Adipose tissue (tissue), 3 donors: Measurements from ENCODE around the gene MMADHC. TPM values are rescaled to one million over a fixed set of nuclear protein-coding genes. Genes with fewer than 3 reads are reported as not detected.

ENCODE experiments used
- H3K27ac ChIP-seq: one replicate; pipeline ENCODE4 v1.5.1; 2013; ENCODE audit warnings: low read depth, low read length
- WGBS, 3 donors: extraction: QIAGEN DNeasy Blood & Tissue Kit; methylation state at CpG; one replicate each; pipeline ENCODE4 v1.1.7; 2013; 5-methylcytosine and 5-hydroxymethylcytosine counted together
- polyA plus RNA-seq, 3 donors: library from polyadenylated mRNA; stranded (reverse); fragments of 200-250 nt; gene quantifications; one replicate each; pipeline ENCODE4 v1.2.3, GENCODE V29; 2013
- donor health status: healthy with polysubstance abuse.
- donor health status: Bipolar disorder and iron deficiency.
- donor health status: healthy.

Gene MMADHC
- 10 to 100 TPM; 71.3 to 90.1 (median 74.8) TPM for polyA plus RNA-seq

DNA sequence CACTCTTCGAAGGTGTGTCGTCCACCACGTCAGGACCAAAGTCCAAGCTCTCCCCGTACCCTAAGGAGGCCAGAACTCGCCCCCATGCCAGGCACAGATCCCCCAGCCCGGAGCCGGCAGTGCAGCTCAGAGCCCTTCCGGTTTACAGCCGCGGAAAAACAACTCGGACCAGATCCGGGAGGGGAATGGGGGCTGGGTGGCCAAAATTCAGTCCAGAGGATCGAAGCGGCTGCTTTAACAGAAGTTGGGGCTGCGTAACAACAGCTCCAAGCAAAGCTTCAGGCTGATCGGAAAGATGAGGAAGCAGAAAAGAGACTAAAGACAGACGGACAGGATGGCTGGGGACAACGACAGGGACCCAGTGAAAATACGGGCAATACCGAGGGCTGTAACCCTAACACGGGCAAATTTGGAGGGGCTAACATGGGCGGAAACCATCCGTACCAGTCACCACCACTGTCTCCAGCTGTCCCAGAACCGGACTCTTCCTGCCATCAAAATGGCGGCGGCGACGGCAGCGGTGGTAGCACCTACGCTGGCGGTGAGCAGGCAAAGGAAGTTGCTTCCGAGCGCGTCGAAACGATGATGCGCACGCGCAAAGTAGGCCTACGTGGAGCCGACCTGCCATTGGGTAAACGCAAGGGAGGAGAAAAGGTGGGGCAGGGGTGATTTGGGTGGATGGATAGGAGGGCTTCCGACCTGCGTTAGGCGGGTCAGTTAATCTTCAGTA is at the start of gene MMADHC:
Gene MMADHC (minus strand): TSS at position 556 of the 730 bp plus-strand sequence. CDS start 678 bp downstream, outside the sequence.
- H3K27ac ChIP-seq = peak within 1 kb of the TSS; percentile 89
- 0% methylated on average over 45 of the region's 45 CpGs for WGBS, 3 donors

DNA sequence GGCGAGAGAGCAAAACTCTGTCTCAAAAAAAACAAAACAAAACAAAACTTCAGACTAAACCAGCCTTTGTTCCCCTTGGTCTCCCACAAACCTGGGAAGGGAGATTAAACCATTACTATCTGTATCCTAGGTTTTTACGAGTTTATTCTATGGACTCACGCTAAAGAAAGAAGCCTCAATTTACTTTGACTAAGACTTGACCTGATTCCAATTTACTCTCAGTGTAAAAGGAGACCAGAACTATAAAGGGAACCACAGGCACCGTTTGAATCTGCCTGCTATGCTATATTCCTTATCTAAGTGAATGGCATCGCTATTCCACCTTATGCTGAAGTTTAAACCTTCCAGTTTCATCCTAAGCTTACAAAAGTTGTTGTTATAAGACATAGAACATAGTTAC is 46.5 kb upstream of the MMADHC start:
- WGBS, 3 donors = 81 to 87% (median 82%) methylated on average over 5 of the region's 5 CpGs
- H3K27ac ChIP-seq = no peak overlapping the region

GRCh38 chr2:149630445-149630844 is 42.9 kb upstream of the MMADHC start:
- no peak overlapping the region for H3K27ac ChIP-seq
- 93 to 100% (median 100%) methylated on average over 1 of the region's 1 CpG for WGBS, 3 donors

DNA sequence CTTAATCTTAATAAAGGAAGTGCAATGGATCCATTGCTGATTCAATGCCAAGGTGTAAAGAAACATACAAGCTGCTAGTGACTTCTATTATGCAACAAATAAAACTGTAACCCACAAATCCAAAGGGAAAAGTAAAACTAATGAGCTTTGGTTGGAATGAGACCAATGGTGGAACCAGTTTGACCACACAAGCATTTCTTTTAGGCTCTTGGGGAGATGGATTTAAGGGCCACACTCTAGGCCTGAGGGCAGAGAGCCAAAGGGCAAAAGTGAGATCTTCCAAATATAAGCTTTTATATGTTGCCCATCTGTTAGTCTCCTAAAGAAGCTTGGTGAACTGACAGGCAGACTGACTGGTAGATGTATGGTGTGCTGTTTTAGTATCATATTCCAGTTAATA is 41.5 kb upstream of the MMADHC start:
- H3K27ac ChIP-seq = no peak overlapping the region

DNA sequence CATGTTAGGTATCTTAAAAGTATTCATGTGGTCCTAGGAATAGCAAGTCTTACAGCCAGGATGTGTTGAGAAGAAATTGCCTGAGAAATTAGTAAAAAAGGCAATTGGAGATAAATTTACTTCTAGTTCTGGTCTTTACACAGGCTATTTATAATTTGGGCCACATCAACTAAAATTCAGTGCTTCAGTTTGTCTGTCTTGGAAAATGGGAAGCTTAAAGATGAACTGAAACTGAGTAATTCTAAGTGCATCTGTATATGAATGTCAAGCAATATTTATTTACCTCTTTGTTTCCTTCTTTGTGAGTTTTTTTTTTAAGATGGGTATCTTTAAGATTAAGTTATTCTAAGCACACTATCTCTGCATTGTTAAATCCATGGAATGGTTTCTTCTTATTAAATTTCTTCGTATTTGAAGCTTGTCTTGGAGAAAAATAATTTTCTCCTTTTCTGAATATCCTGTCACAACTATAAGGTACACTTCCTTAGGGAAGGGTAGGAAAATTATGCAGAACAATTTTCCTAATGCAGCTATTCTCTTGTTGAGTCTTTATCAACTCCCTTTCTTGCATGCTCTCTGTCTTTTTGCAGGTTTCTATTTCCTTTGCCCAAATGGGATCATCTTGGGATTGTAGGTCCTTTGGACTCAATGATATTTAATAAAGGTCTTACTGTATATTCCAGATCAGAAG is 39.7 kb upstream of the MMADHC start:
- WGBS, 3 donors = 84 to 98% (median 86%) methylated on average over 1 of the region's 1 CpG
- no peak overlapping the region for H3K27ac ChIP-seq

DNA sequence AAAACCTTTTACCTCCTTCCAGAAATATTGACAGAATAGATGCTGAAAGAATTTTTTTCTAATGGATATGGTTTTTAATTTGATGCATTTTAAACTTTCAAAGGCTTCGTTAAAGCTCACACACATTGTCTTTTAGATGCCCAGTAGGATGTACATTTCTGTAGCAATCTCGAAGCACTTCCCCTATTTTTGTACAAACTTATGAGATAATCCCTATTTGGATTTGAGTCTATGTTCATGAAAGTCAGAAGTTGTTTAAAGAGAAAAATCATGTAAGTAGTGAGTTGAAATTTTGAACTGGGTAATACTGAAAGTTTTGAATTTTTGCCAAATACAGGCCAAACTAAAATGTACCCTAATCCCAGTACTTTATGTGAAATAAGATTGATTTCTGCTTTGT is 38.1 kb upstream of the MMADHC start:
- no peak overlapping the region for H3K27ac ChIP-seq
- WGBS, 3 donors = 80 to 93% (median 84%) methylated on average over 2 of the region's 2 CpGs

GRCh38 chr2:149625271-149625670 is 37.7 kb upstream of the MMADHC start:
- WGBS, 3 donors = 82 to 88% (median 85%) methylated on average over 3 of the region's 3 CpGs
- H3K27ac ChIP-seq = no peak overlapping the region

DNA sequence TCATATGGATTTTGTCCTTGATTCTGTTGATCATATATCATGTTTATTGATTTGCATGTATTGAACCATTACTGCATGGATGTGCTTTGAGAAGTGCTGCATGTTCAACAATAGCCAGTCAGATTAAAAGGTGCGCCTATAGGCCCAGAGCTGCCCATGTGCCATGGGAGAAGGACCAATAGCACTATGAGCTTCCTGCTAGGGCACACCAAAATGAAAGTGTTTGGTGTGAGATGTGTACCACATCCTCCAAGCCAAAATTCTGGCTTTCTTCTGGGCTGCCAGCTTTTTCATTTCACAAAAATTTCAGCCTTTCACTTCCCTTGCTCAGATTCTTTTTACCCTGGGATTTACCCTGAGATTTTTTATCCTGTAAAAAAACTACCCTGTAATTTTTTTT is 34.8 kb upstream of the MMADHC start:
- WGBS, 3 donors = 96 to 100% (median 96%) methylated on average over 1 of the region's 1 CpG
- H3K27ac ChIP-seq = no peak overlapping the region

- H3K27ac ChIP-seq = no peak overlapping the region
Measured at GRCh38 chr2:149617476-149617875, 29.9 kb upstream of the MMADHC start.

GRCh38 chr2:149616681-149617456 is 29.3 kb upstream of the MMADHC start:
- WGBS, 3 donors = 71 to 84% (median 78%) methylated on average over 3 of the region's 3 CpGs
- no peak overlapping the region for H3K27ac ChIP-seq

- H3K27ac ChIP-seq = no peak overlapping the region
- 90 to 98% (median 92%) methylated on average over 2 of the region's 2 CpGs for WGBS, 3 donors
Measured at GRCh38 chr2:149613704-149614103, 26.1 kb upstream of the MMADHC start.

GRCh38 chr2:149612122-149612521 is 24.5 kb upstream of the MMADHC start:
- H3K27ac ChIP-seq = no peak overlapping the region
- WGBS, 3 donors = 77 to 90% (median 83%) methylated on average over 1 of the region's 1 CpG

DNA sequence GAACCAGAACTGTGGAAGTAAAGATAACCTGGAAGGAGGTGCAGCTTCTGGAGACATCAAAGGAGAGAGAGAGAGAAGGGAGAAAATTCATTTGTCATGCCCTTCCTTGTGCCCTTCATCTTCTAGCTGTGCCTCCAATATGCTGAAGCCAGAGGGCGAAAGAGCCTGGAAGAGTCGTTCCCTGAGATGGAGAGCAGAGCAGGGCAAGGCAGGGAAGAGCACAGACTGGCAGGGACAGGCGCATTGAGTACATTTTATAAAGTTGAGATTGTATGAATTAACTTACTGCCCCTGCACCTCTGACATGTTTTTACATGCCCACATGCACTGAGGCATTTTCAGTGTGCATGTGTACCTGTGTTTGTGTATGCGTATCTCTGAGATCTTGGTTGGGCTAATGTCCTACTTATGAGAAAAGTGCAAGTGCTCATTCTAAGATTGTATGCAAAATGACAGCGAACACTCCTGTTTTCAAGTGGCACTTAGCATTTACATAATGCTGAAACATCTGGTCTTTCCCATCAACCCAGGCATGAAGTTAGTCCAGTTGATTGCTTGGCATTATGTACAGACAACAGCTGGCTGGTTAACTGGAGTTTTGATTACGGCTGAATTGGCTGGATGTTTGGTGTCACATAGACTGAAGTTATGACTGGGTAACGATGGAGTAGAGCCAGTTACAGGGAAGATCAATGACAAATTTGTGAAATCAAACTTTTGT is 23.7 kb upstream of the MMADHC start:
- WGBS, 3 donors = 34 to 87% (median 83%) methylated on average over 7 of the region's 7 CpGs
- no peak overlapping the region for H3K27ac ChIP-seq

DNA sequence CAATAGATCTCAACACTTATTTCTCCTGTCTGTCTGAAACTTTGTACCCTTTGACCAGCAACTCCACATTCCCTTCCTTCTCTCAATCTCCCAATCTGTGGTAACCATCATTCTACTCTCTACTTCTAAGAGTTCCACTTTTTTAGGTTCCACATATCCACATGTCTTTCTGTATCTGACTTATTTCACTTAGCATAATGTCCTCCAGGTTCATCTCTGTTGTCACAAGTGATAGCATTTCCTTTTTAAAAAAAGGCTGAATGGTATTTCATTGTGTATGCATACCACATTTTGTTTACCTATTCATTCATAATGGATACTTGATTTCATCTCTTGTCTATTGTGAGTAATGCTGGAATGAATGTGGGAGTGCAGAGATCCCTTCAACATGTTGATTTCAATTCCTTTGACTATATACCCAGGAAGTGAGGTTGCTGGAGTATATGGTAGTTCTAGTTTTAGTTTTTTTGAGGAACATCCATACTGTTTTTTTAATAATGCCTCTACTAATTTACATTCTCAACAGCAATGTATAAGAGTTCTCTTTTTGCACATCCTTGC is 18.8 kb upstream of the MMADHC start:
- H3K27ac ChIP-seq = no peak overlapping the region

- no peak overlapping the region for H3K27ac ChIP-seq
- WGBS, 3 donors = 87 to 94% (median 91%) methylated on average over 4 of the region's 4 CpGs
Measured at GRCh38 chr2:149603248-149603647, 15.7 kb upstream of the MMADHC start.

DNA sequence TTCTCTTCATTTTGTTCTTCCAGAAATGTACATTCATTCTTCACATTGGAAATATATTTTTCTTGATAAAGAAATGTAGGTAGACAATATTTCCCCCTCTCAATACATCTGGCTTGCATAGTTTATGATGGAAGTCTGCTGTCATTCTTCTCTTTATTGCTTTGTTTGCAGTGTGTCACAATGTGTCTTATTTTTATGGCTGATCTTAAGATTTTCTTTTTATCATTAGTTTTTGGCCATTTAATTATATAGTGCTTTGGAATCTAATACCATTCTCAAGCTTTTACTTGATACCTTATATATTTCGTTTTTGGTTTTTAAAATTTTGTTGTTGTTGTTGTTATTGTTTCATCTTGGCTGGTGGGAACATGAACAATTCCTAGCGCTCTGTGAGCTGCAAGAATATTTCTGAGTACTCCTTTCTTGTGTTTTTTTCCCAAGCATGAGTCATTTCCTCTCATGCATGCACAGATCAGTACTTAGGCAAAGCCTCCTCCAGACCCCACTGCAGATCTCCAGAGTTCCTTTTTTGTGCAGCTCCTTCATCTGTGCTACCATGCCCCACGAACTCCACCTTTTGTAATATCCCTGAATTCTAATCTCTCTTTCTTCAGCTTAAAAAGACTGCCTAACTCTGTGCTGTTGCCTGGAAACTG is 13.7 kb upstream of the MMADHC start:
- WGBS, 3 donors = 36 to 50% (median 38%) methylated on average over 3 of the region's 3 CpGs
- no peak overlapping the region for H3K27ac ChIP-seq

- no peak overlapping the region for H3K27ac ChIP-seq
Measured at GRCh38 chr2:149597668-149598326, 10.2 kb upstream of the MMADHC start.

More at GRCh38 chr2:149597668-149598326, 10.2 kb upstream of the MMADHC start:
- WGBS, 3 donors = 27 to 33% (median 32%) methylated on average over 13 of the region's 13 CpGs
